HepG2 (cell line): ENCODE results near the gene VEZT. TPM values are rescaled to one million over a fixed set of nuclear protein-coding genes. Genes with fewer than 3 reads are reported as not detected.

ENCODE experiments used
- AGO2 ChIP-seq: fragments of 200-400 bp; formaldehyde crosslinking; optimal IDR thresholded peaks from 2 replicates; pipeline ENCODE3; 2017; ENCODE audit warnings: mild to moderate bottlenecking, low read depth, low read length, moderate library complexity
- ATRX ChIP-seq: sonication (generic); formaldehyde crosslinking; IDR thresholded peaks from 2 replicates; pipeline ENCODE4 v1.4.0; 2020; ENCODE audit warnings: missing genetic modification reagents, borderline replicate concordance
- GLI4 ChIP-seq: sonication (generic); formaldehyde crosslinking; IDR thresholded peaks from 2 replicates; pipeline ENCODE4 v1.5.1; 2020; ENCODE audit warnings: missing genetic modification reagents, mild to moderate bottlenecking, moderate library complexity, borderline replicate concordance
- HIVEP1 ChIP-seq: sonication (generic); formaldehyde crosslinking; IDR thresholded peaks from 2 replicates; pipeline ENCODE4 v1.4.0; 2020; ENCODE audit warnings: mild to moderate bottlenecking, missing genetic modification reagents
- HOXA5 ChIP-seq: sonication (generic); formaldehyde crosslinking; IDR thresholded peaks from 2 replicates; pipeline ENCODE4 v1.4.0; 2020; ENCODE audit warnings: missing genetic modification reagents
- JUN ChIP-seq: sonication (generic); formaldehyde crosslinking; IDR thresholded peaks from 2 replicates; pipeline ENCODE4 v1.4.0; 2020; ENCODE audit warnings: mild to moderate bottlenecking, missing genetic modification reagents
- KLF13 ChIP-seq: sonication (generic); formaldehyde crosslinking; IDR thresholded peaks from 2 replicates; pipeline ENCODE4 v1.4.0; 2020; ENCODE audit warnings: mild to moderate bottlenecking, missing genetic modification reagents
- NFKB2 ChIP-seq: sonication (generic); formaldehyde crosslinking; IDR thresholded peaks from 2 replicates; pipeline ENCODE4 v1.4.0; 2020; ENCODE audit warnings: missing genetic modification reagents, borderline replicate concordance
- PLRG1 ChIP-seq: fragments of 450-650 bp; conservative IDR thresholded peaks from 2 replicates; pipeline ENCODE4 v1.6.1; 2016
- POLR2AphosphoS2 ChIP-seq: IDR thresholded peaks from 2 replicates; pipeline ENCODE4 v1.6.1; 2011; ENCODE audit warnings: low read depth, low read length, improper control_type of control experiment
- TBL1XR1 ChIP-seq: fragments of 150-350 bp; IDR thresholded peaks from 2 replicates; pipeline ENCODE4 v1.6.1; 2014; ENCODE audit warnings: borderline replicate concordance, low read length; ENCODE audit not compliant: partially characterized antibody
- TBX3 ChIP-seq: fragments of 450-650 bp; IDR thresholded peaks from 2 replicates; pipeline ENCODE4 v1.6.1; 2017; ENCODE audit warnings: antibody characterized with exemption, mild to moderate bottlenecking, inconsistent platforms, borderline replicate concordance
- ZFX ChIP-seq: sonication (generic); formaldehyde crosslinking; IDR thresholded peaks from 2 replicates; pipeline ENCODE4 v1.4.0; 2020; ENCODE audit warnings: mild to moderate bottlenecking, low read depth, missing genetic modification reagents, moderate library complexity
- ZNF17 ChIP-seq: sonication (generic); formaldehyde crosslinking; IDR thresholded peaks from 2 replicates; pipeline ENCODE4 v1.5.0; 2020; ENCODE audit warnings: mild to moderate bottlenecking, missing genetic modification reagents
- ZNF570 ChIP-seq: sonication (generic); formaldehyde crosslinking; IDR thresholded peaks from 2 replicates; pipeline ENCODE4 v1.4.0; 2020; ENCODE audit warnings: mild to moderate bottlenecking, missing genetic modification reagents, borderline replicate concordance
- ZNF598 ChIP-seq: sonication (generic); formaldehyde crosslinking; IDR thresholded peaks from 2 replicates; pipeline ENCODE4 v1.5.1; 2020; ENCODE audit warnings: mild to moderate bottlenecking, missing genetic modification reagents, borderline replicate concordance
- ZNF619 ChIP-seq: sonication (generic); formaldehyde crosslinking; IDR thresholded peaks from 2 replicates; pipeline ENCODE4 v1.4.0; 2020; ENCODE audit warnings: mild to moderate bottlenecking, missing genetic modification reagents
- polyA plus RNA-seq, 8 experiments: library from polyadenylated mRNA; depleted of rRNA in 3 of 8; stranded (reverse) in 7 of 8; unstranded in 1 of 8; fragments of >200 nt; fragmentation: Illumina TruSeq in 4 of 8; extraction: Trizol in 4 of 8; gene quantifications; 2 replicates each; pipeline versions ENCODE4 v1.2.1 to v1.2.3, GENCODE V29; 2011 to 2016; ENCODE audit warnings: low read depth in 4 of 8, missing spikeins in 1 of 8, mixed read lengths in 1 of 8; ENCODE audit not compliant: insufficient read depth in 1 of 8
- total RNA-seq, 5 experiments: library from RNA; depleted of rRNA; stranded (reverse); fragments of >200 nt; fragmentation: Illumina TruSeq; extraction: Trizol; gene quantifications; 2 replicates each; pipeline ENCODE4 v1.2.3, GENCODE V29; 2016; ENCODE audit warnings: low read depth in 1 of 5
- TF ChIP-seq, protein P1 (sequence below): sonication (generic); formaldehyde crosslinking; IDR thresholded peaks from 2 replicates; pipeline ENCODE4 v1.5.0; 2020; ENCODE audit warnings: missing genetic modification reagents
- TF ChIP-seq, protein P2 (sequence below): sonication (generic); formaldehyde crosslinking; conservative IDR thresholded peaks from 2 replicates; pipeline ENCODE4 v1.8.0; 2022; ENCODE audit warnings: mild to moderate bottlenecking, moderate library complexity, missing genetic modification reagents
- TF ChIP-seq, protein P3 (sequence below): sonication (generic); formaldehyde crosslinking; IDR thresholded peaks from 2 replicates; pipeline ENCODE4 v1.5.1; 2020; ENCODE audit warnings: missing genetic modification reagents, mild to moderate bottlenecking, borderline replicate concordance
- TF ChIP-seq, protein P4 (sequence below): sonication (generic); formaldehyde crosslinking; IDR thresholded peaks from 2 replicates; pipeline ENCODE4 v1.4.0; 2020; ENCODE audit warnings: missing genetic modification reagents
- TF ChIP-seq, protein P5 (sequence below): sonication (generic); formaldehyde crosslinking; IDR thresholded peaks from 2 replicates; pipeline ENCODE4 v1.4.0; 2020; ENCODE audit warnings: missing genetic modification reagents

Gene VEZT
- total and polyA plus RNA-seq, 2 of the 13 experiments (the other 11 are each of a cell fraction or from before 2014, with no cell fraction given) = 35.5 to 51.6 TPM

DNA sequence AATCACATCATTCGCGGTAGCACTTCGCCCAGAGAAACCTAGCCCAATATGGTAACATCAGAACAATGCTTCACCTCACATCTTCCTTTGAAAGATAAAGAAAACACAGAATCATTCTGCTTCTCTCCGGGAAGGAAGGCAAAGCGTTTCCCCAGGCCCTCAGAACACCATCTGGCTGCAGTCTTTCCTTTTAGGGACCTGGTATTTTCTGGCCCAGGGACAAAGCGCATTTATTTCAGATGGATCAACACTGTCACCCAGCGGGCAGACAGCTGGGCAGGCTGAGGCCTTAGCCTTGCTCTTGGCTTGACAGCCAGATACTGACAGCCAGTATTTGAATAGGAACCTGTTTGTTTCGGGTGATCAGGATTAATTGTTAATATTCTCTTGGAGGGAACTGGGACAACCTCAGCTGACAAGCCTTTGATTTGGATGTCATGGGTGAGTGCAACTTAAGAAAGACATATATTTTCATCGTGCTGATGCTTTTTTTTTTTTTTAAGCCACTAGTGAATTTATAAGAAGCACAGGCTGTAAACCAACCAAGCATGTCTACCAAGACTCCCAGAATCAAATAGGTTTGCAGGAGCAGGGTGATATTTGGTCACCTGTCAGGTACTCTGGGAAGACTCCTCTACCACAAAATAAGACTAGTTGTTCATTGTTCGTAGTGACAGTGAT, 118.9 kb downstream of the VEZT start (continued):
- TF ChIP-seq ZNF619 (CRISPR knock-in tag) = no peak
- TF ChIP-seq NFKB2 (CRISPR knock-in tag) = no peak
- peak; percentile 73; the same call in 1 of the 2 replicates for TF ChIP-seq HOXA5 (CRISPR knock-in tag)
- TF ChIP-seq HIVEP1 (CRISPR knock-in tag) = no peak
- TF ChIP-seq, protein P1, sequence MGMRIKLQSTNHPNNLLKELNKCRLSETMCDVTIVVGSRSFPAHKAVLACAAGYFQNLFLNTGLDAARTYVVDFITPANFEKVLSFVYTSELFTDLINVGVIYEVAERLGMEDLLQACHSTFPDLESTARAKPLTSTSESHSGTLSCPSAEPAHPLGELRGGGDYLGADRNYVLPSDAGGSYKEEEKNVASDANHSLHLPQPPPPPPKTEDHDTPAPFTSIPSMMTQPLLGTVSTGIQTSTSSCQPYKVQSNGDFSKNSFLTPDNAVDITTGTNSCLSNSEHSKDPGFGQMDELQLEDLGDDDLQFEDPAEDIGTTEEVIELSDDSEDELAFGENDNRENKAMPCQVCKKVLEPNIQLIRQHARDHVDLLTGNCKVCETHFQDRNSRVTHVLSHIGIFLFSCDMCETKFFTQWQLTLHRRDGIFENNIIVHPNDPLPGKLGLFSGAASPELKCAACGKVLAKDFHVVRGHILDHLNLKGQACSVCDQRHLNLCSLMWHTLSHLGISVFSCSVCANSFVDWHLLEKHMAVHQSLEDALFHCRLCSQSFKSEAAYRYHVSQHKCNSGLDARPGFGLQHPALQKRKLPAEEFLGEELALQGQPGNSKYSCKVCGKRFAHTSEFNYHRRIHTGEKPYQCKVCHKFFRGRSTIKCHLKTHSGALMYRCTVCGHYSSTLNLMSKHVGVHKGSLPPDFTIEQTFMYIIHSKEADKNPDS = no peak
- peak; percentile 45 for TF ChIP-seq TBL1XR1
- TF ChIP-seq ZNF570 (CRISPR knock-in tag) = no peak
- TF ChIP-seq, protein P2, sequence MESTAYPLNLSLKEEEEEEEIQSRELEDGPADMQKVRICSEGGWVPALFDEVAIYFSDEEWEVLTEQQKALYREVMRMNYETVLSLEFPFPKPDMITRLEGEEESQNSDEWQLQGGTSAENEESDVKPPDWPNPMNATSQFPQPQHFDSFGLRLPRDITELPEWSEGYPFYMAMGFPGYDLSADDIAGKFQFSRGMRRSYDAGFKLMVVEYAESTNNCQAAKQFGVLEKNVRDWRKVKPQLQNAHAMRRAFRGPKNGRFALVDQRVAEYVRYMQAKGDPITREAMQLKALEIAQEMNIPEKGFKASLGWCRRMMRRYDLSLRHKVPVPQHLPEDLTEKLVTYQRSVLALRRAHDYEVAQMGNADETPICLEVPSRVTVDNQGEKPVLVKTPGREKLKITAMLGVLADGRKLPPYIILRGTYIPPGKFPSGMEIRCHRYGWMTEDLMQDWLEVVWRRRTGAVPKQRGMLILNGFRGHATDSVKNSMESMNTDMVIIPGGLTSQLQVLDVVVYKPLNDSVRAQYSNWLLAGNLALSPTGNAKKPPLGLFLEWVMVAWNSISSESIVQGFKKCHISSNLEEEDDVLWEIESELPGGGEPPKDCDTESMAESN (CRISPR knock-in tag) = 0 out of 2 replicates have a peak, but pooled peaks have one; percentile 15
- no peak for TF ChIP-seq JUN (CRISPR knock-in tag)
- no peak for TF ChIP-seq KLF13 (CRISPR knock-in tag)
- no peak for TF ChIP-seq POLR2AphosphoS2
- TF ChIP-seq, protein P3, sequence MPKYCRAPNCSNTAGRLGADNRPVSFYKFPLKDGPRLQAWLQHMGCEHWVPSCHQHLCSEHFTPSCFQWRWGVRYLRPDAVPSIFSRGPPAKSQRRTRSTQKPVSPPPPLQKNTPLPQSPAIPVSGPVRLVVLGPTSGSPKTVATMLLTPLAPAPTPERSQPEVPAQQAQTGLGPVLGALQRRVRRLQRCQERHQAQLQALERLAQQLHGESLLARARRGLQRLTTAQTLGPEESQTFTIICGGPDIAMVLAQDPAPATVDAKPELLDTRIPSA = no peak
- peak; percentile 64 for TF ChIP-seq ZFX (CRISPR knock-in tag)
- TF ChIP-seq, protein P4, sequence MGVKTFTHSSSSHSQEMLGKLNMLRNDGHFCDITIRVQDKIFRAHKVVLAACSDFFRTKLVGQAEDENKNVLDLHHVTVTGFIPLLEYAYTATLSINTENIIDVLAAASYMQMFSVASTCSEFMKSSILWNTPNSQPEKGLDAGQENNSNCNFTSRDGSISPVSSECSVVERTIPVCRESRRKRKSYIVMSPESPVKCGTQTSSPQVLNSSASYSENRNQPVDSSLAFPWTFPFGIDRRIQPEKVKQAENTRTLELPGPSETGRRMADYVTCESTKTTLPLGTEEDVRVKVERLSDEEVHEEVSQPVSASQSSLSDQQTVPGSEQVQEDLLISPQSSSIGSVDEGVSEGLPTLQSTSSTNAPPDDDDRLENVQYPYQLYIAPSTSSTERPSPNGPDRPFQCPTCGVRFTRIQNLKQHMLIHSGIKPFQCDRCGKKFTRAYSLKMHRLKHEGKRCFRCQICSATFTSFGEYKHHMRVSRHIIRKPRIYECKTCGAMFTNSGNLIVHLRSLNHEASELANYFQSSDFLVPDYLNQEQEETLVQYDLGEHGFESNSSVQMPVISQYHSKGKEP (CRISPR knock-in tag) = no peak
- TF ChIP-seq, protein P5, sequence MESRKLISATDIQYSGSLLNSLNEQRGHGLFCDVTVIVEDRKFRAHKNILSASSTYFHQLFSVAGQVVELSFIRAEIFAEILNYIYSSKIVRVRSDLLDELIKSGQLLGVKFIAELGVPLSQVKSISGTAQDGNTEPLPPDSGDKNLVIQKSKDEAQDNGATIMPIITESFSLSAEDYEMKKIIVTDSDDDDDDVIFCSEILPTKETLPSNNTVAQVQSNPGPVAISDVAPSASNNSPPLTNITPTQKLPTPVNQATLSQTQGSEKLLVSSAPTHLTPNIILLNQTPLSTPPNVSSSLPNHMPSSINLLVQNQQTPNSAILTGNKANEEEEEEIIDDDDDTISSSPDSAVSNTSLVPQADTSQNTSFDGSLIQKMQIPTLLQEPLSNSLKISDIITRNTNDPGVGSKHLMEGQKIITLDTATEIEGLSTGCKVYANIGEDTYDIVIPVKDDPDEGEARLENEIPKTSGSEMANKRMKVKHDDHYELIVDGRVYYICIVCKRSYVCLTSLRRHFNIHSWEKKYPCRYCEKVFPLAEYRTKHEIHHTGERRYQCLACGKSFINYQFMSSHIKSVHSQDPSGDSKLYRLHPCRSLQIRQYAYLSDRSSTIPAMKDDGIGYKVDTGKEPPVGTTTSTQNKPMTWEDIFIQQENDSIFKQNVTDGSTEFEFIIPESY = 0 out of 2 replicates have a peak, but pooled peaks have one; percentile 11
- no peak for TF ChIP-seq AGO2
- no peak for TF ChIP-seq GLI4 (CRISPR knock-in tag)
- no peak for TF ChIP-seq TBX3
- TF ChIP-seq ZNF598 (CRISPR knock-in tag) = no peak
- no peak for TF ChIP-seq ZNF17 (CRISPR knock-in tag)
- TF ChIP-seq PLRG1 = no peak
- TF ChIP-seq ATRX (CRISPR knock-in tag) = no peak
